ENCODE results near the gene SULF2.

GRCh38 chr20:47669927-47670890, 115.1 kb downstream of the SULF2 start:
- TF ChIP-seq POLR2A (IDR thresholded peaks at IDR 0.05; ENCODE audit: low read depth, low read length) (no peak), CTCF (conservative IDR thresholded peaks at IDR 0.05; ENCODE audit: low read depth, low read length) (no peak), USF2 (IDR thresholded peaks at IDR 0.05; ENCODE audit: low read depth, low read length) (no peak), SMC3 (IDR thresholded peaks at IDR 0.05; ENCODE audit: low read depth, low read length) (no peak), MAFK (IDR thresholded peaks at IDR 0.05; ENCODE audit: low read depth, low read length) (no peak), FOS (IDR thresholded peaks at IDR 0.05; ENCODE audit: low read depth, low read length) (no peak), BHLHE40 (IDR thresholded peaks at IDR 0.05; ENCODE audit: low read depth, low read length) (no peak)

Measured in IMR-90 (cell line).